ENCODE results near the gene TECRL. TPM values are rescaled to one million over a fixed set of nuclear protein-coding genes. Genes with fewer than 3 reads are reported as not detected.

TECRL gene
- total and polyA plus RNA-seq, 9 donors: 0.07 to 0.27 (median 0.08) TPM; not detected in 6

DNA sequence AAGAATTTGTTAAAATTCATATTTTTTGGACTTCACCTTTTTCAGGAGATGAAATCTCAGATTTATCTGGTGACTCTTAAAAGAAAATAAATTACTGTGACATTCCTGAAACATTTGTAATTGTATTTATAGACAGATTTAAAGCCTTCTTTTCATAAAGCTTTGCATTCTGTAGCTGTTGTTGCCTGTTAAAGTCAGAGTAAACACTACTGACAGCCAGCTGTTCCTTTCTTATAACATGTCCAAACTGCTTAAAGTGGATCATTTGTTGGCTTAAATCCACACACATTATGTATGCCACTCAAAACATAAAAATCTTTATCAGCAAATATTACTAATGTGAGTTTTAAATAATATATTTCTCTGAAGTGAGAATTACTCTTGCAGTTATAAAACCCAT is 157.5 kb downstream of the TECRL start:
- DNase-seq: no peak
- H3K27ac ChIP-seq: no peak overlapping the region
- no peaks in the 10 kb centered on the region for H3K36me3 ChIP-seq
- H3K27me3 ChIP-seq: no peaks in the 10 kb centered on the region
- no peaks in the 10 kb centered on the region for H3K9me3 ChIP-seq
- no peak overlapping the region for H3K4me3 ChIP-seq
- TF ChIP-seq EP300 (IDR thresholded peaks at IDR 0.05) (no peak), POLR2A (IDR thresholded peaks at IDR 0.05) (no peak)
- TF ChIP-seq, protein P1, sequence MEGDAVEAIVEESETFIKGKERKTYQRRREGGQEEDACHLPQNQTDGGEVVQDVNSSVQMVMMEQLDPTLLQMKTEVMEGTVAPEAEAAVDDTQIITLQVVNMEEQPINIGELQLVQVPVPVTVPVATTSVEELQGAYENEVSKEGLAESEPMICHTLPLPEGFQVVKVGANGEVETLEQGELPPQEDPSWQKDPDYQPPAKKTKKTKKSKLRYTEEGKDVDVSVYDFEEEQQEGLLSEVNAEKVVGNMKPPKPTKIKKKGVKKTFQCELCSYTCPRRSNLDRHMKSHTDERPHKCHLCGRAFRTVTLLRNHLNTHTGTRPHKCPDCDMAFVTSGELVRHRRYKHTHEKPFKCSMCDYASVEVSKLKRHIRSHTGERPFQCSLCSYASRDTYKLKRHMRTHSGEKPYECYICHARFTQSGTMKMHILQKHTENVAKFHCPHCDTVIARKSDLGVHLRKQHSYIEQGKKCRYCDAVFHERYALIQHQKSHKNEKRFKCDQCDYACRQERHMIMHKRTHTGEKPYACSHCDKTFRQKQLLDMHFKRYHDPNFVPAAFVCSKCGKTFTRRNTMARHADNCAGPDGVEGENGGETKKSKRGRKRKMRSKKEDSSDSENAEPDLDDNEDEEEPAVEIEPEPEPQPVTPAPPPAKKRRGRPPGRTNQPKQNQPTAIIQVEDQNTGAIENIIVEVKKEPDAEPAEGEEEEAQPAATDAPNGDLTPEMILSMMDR (IDR thresholded peaks at IDR 0.05): no peak
- intact Hi-C loops (cut with DNase I): no loop called here
- no peaks in the 10 kb centered on the region for H3K4me1 ChIP-seq (ENCODE audit: insufficient read depth)

DNA sequence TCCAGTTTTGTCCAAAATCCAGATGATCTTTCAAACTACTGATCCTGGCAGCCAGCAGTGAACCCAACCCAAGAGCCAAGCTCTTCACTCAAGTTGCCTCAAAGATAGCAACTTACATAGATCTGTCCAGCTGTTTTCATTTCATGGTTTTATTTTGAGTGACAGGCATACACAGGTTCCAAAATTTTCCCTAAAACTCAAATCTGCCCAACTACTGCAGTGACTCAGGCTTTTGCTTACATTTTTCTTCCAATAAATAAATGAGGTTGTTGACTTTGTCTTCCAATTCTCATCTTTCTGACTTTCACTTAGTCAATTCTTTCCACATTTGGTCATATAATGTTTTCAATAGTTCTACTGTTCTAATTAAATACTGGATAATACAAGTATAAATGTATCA is 158.8 kb downstream of the TECRL start:
- no peaks in the 10 kb centered on the region for H3K36me3 ChIP-seq
- H3K27me3 ChIP-seq: no peaks in the 10 kb centered on the region
- H3K9me3 ChIP-seq: no peaks in the 10 kb centered on the region
- H3K27ac ChIP-seq: no peak overlapping the region
- intact Hi-C loops (cut with DNase I): no loop called here
- no peak for TF ChIP-seq EP300 (IDR thresholded peaks at IDR 0.05)
- TF ChIP-seq, protein P1 (IDR thresholded peaks at IDR 0.05): no peak
- no peaks in the 10 kb centered on the region for H3K4me1 ChIP-seq (ENCODE audit: insufficient read depth)
- H3K4me3 ChIP-seq: no peak overlapping the region
- DNase-seq: no peak

DNA sequence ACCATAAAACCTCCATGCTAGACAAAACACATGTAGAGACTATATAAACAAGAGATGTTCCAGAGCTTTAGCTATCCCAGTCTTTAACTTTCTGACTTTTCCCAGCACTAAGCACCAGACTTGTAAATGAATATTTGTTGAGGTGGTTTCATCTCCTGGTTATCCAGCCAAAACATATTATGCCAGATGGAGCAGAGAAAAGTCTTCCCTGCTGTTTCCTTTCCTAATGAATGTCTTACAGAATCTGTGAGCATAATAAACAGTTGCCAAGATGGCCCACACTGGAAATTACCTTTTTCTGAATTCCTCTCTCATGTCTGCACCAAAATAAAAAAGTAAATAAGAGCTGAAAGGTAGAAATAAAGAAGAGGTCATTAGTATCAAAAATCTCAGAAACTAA is 159.2 kb downstream of the TECRL start:
- no peaks in the 10 kb centered on the region for H3K36me3 ChIP-seq

DNA sequence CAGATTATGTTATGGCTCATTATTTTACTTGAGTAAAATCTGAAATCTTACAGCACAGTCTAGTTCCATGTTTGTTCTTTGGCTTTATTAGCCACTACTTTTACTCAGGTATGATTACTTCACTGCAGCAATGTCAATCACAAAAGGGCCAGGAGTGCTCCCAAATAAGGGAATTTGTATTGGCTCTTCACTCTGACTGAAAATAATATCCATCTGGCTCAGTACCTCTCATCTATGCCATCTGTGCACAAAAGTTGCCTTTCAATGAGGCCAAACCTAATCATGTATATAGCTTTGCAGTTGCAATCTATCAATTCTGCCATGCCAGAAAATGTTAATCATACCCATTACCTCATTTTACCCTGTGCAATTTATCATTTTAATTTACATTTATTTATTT is 161.1 kb downstream of the TECRL start:
- H3K36me3 ChIP-seq: no peaks in the 10 kb centered on the region

More for the DNA sequence above, 159.2 kb downstream of the TECRL start:
- intact Hi-C loops (cut with DNase I): no loop called here
- TF ChIP-seq POLR2A (IDR thresholded peaks at IDR 0.05) (no peak), EP300 (IDR thresholded peaks at IDR 0.05) (no peak)
- TF ChIP-seq, protein P1 (IDR thresholded peaks at IDR 0.05): no peak
- no peak for DNase-seq
- Histone ChIP-seq H3K9me3 (no peaks in the 10 kb centered on the region), H3K27ac (no peak overlapping the region), H3K4me1 (ENCODE audit: insufficient read depth) (no peaks in the 10 kb centered on the region), H3K4me3 (no peak overlapping the region), H3K27me3 (no peaks in the 10 kb centered on the region)

More for the DNA sequence above, 161.1 kb downstream of the TECRL start:
- intact Hi-C loops (cut with DNase I): no loop called here
- H3K4me1 ChIP-seq (ENCODE audit: insufficient read depth): no peaks in the 10 kb centered on the region
- DNase-seq: no peak
- no peak for TF ChIP-seq EP300 (IDR thresholded peaks at IDR 0.05)
- TF ChIP-seq, protein P1 (IDR thresholded peaks at IDR 0.05): no peak
- no peaks in the 10 kb centered on the region for H3K27me3 ChIP-seq
- no peak overlapping the region for H3K27ac ChIP-seq
- H3K4me3 ChIP-seq: no peak overlapping the region
- H3K9me3 ChIP-seq: no peaks in the 10 kb centered on the region

Measured in ovary (tissue), 9 donors.